GM18520 (cell line): ENCODE results near the gene HOXC10.

Source experiments
- ATAC-seq: cut with Tn5 transposase; IDR thresholded peaks from one replicate; pipeline ENCODE4 v1.9.1; 2021; ENCODE audit not compliant: unreplicated experiment

Gene HOXC10

GRCh38 chr12:54027442-54027786 is 42.5 kb downstream of the HOXC10 start:
- no peak for ATAC-seq

GRCh38 chr12:54028314-54029201 is 43.6 kb downstream of the HOXC10 start, which contains the start of gene HOXC6:
HOXC6 (plus strand) TSS chr12:54028440; CDS start chr12:54028522, 82 bp downstream.
- no peak for ATAC-seq

GRCh38 chr12:54029529-54030441 is 44.8 kb downstream of the HOXC10 start:
- no peak for ATAC-seq

GRCh38 chr12:54030442-54030801 is 45.5 kb downstream of the HOXC10 start:
- no peak for ATAC-seq

GRCh38 chr12:54030889-54031471 is 46.0 kb downstream of the HOXC10 start:
- ATAC-seq, result no peak

GRCh38 chr12:54031480-54031879 is 46.5 kb downstream of the HOXC10 start:
- no peak for ATAC-seq

GRCh38 chr12:54032086-54032619 is 47.2 kb downstream of the HOXC10 start:
- no peak for ATAC-seq

GRCh38 chr12:54032627-54033100 is 47.7 kb downstream of the HOXC10 start, which contains the start of gene HOXC5:
HOXC5 (plus strand) TSS chr12:54033050; CDS start chr12:54033123, 73 bp downstream.
- ATAC-seq, result no peak

GRCh38 chr12:54033106-54033979 is 48.4 kb downstream of the HOXC10 start:
- ATAC-seq, result no peak

GRCh38 chr12:54033980-54034784 is 49.2 kb downstream of the HOXC10 start:
- no peak for ATAC-seq

- no peak for ATAC-seq
Measured at GRCh38 chr12:54034785-54035310, 49.9 kb downstream of the HOXC10 start.

GRCh38 chr12:54035568-54036264 is 50.8 kb downstream of the HOXC10 start:
- ATAC-seq, result no peak

GRCh38 chr12:54036620-54037359 is 51.8 kb downstream of the HOXC10 start:
- no peak for ATAC-seq

- ATAC-seq, result no peak
Measured at GRCh38 chr12:54037360-54038283, 52.7 kb downstream of the HOXC10 start.

- ATAC-seq, result no peak
Measured at GRCh38 chr12:54038284-54038870, 53.4 kb downstream of the HOXC10 start.

GRCh38 chr12:54038871-54039414 is 54.0 kb downstream of the HOXC10 start:
- no peak for ATAC-seq
